ENCODE measurements around the gene NRP1.

NRP1 gene

DNA sequence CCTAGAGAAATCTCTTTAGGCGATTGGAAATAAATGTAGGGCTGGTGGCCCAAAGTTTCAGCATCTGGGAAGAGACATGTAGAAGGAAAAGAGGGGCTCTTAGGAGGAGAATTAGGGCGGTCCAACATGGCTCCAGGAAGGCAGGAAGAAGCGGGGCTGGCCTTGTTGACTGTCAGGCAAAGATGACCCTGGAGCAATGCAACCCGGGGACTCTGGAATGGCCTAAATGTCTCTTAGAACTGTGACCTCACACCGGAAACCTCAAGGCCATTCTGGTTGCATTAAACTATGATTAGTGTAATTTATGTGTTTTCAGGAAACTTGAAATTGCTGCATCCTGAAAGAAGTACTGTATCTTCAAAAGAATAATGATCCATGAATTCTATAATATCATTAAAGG lies 66.8 kb downstream of the NRP1 start:
- in situ Hi-C loops (cut with MboI; ENCODE audit: low sequenced_read_pairs): no loop called here

DNA sequence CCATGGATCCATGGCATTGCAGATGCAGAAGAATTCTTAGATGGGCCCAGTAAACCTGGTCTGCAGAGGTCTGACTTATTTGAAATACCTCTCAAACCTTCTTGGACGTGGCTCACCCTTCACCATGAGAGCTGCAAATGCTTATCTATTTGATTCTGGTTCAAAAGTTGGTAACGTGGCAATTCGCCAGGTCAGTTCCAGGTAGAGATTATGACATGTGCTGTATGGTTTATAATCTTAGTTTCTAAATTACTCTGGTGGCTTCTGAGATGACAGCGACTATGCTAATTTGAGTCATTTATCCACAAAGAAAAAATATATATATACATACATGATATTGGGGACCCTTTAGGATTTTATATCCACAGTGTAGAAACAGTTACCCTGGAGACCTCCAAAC lies 68.8 kb downstream of the NRP1 start:
- in situ Hi-C loops (cut with MboI; ENCODE audit: low sequenced_read_pairs): no loop called here

DNA sequence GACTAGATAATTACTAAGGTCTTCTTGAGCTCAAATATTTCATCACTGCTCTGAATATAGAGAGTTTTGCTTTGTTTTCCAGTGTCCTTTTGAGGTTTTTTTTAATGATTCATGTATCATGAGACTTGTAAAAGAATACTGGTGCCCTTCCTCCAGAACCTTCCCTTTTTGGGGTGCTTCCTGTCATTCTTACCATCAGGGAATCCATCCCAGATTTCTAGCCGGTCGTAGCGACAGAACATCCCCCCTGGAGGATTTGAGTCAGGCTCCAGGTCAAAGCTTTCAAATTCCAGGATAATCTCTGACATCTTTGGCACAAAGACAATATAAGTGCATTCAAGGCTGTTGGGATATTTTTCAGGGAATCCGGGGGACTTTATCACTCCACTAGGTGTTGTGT lies 71.0 kb downstream of the NRP1 start:
- in situ Hi-C loops (cut with MboI; ENCODE audit: low sequenced_read_pairs): no loop called here

DNA sequence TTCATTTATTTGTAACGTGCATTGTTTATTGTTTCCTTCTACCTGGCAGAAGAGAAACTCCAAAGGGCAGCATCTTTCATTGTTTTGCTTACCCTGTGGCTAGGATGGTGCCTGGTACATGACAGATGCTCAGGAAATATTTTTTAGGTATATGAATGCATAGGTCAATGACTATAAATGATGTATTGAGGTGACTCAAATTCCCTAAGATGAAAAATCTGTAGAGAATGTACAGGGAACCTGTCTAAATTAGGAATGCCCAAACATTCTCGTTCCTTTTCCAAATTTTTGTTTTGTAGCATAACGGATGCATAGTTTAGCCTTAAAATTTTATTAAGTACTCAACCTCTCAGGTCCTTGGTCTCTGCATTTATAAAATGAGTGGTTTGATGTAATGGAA lies 71.6 kb downstream of the NRP1 start:
- in situ Hi-C loops (cut with MboI; ENCODE audit: low sequenced_read_pairs): no loop called here

DNA sequence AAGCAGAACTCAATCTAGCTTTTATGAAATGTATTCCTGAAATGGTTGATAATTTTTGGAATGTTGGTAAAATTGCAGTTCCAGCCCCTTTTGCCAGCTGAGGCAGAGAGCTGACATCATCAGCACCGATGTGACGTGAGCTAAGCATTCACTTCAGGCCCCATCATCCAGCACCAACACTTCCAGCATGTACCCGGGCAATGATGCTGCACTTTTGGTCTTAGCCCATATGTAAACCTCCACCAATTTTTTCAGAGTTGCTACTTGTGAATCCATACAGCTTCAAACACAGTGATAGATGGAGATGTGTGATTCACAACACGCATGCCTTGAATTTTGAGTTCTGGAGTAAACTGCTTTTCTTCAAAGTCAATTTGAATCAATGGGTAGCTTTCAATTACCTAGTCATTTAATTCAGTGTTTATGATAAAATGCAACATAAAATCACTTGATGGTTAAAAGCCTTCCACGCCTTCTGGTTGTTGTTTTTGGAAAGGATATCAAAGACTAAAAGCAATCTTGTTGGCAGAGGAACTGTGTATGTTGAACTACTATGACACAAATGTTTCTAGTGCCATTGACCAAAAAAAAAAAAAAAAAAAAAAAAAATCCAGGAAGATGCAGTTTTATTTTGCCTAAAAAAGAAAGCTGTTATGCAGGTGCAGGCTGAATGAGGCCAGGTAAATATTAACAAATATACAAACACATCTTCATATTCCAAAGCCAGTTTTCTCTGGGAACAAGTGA lies 73.9 kb downstream of the NRP1 start:
- in situ Hi-C loops (cut with MboI; ENCODE audit: low sequenced_read_pairs): no loop called here

DNA sequence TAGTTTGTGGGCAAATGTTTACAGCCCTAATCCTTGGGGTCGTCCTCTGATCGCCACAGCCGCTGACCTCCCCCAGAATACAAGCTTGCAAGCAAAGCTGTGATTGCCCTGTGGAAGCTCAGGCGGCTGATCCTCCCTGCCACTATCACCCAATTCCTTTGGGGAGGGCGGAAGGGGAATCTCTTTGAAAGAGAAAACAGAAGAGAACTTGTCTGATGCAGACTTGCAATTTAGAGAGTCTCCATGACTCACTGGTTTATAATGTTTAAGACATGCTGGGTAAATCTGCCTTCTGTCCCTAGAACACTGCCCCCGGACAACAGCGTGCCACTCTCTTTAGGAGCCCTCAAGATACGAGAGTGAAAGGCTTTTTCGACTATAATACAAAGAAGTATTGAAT lies 75.5 kb downstream of the NRP1 start:
- in situ Hi-C loops (cut with MboI; ENCODE audit: low sequenced_read_pairs): no loop called here

DNA sequence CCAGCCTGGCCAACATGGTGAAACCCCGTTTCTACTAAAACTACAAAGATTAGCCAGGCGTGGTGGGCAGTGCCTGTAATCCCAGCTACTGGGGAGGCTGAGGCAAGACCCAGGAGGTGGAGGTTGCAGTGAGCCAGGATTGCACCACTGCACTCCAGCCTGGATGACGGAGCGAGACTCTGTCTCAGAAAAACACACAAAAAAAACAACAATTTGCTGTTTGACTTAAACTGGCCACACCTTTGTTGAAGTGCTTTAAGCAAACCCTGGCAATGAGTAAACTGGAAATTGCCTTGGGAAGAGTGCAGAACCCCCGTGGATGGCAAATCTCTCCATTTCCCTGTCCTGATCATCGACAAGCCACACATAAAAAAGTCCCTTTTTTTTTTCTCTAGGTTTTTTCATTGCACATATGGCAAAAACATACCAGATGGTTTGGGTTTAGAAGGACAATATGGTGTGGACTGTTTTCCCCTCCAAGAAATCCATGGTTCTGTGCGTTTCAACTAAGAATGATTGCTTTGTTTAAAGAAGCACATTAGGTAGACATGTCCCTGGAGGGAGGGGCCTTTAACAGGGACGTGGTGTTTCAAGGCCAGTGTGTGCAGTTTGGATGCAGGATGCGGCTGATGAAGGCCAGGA lies 76.9 kb downstream of the NRP1 start:
- in situ Hi-C loops (cut with MboI; ENCODE audit: low sequenced_read_pairs): no loop called here

DNA sequence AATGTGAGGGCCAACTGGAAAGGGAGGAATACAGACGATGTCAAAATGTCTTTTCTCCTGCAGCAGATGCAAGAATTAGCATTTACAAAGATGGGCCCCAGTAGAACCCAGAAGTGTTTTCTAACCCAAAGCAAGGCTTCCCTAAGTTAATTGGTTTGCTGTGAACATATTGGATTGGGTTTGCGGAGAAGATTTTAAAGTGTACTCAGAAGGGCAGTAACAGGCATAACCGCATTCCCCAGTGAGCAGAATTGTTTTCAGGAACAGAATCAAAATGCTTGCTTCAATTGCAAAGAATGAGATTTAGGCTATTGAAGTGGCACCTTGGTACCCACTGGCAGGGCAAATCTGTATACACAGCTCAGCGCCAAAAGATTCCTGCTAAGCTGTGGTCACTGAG lies 78.0 kb downstream of the NRP1 start:
- in situ Hi-C loops (cut with MboI; ENCODE audit: low sequenced_read_pairs): no loop called here

DNA sequence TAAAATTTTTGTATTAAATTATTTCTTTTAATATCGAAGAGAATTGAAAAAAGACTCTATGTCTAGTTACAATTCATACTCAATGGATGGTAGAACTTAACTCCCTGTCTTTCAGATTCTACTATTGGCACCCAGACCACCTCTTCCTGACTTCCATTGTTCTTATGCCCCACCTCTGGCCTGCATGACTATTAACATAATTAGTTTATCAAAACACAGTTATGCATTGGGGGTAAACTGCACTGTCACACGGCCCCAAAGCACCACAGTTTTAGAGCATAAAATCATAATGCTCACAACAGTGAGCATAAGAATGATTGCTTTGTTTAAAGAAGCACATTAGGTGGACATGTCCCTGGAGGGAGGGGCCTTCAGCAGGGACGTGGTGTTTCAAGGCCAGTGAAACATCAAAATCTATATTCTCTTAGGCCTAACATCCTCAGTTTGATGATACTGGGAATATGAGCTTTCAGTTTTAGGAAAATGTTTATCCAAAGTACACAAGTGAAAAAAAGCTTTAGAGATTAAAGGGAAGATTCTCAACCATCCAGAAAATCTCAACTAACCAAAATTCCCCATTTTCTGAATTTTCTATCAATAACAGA lies 79.8 kb downstream of the NRP1 start:
- in situ Hi-C loops (cut with MboI; ENCODE audit: low sequenced_read_pairs): no loop called here

DNA sequence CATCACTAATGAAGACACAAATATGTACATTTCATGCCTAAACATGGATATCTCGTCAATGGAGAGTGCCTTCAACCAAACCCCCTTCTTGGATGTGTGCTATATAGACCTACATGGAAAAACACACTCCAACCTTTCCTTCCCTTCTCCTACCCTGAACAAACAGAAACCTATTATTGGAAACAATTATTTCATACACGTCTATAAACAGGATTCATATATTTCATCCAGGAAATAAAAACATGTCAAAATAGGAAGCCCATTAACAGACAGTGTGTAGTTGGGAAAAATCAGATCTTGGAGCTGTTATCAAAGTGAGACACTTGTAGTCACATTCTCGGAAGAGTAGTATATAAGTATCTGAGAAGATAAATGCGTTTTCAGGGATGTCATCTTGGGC lies 81.1 kb downstream of the NRP1 start:
- in situ Hi-C loops (cut with MboI; ENCODE audit: low sequenced_read_pairs): no loop called here

DNA sequence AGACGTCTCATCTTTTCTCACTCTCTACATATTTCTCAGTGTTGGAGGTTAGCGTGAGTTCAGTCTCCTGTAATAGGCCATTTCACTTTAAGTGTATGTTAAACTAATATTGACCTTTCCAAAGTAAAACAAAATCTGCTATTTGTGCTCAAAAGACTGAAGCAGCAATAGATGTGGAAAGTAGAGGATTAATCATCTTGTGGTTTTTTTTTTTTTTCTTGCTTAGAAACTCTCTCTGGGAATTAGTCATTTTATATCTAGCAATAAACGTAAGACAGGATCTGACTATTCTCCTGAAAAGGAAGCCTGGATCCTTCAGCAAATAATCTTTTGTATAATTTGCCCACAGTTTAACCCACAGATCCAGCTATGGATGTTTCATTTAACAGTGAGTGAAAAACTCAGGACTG lies 81.7 kb downstream of the NRP1 start:
- in situ Hi-C loops (cut with MboI; ENCODE audit: low sequenced_read_pairs): no loop called here

DNA sequence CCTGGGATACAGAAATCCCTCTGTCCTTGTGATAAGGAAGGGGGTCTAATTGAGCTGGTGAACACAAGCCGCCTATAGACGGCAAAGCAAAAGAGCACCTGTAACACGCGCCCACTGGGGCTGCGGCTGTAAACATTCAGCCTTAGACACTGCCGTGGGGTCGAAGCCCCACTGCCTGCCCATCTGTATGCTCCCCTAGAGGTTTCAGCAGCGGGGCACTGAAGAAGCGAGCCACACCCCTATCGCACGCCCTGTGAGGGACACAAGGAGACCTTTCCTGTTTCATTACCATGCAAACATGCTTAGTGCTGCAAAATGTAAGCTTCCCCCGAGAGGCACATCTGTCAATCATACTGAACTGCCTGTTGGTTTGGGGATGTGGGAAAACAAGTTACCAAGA lies 82.1 kb downstream of the NRP1 start:
- in situ Hi-C loops (cut with MboI; ENCODE audit: low sequenced_read_pairs): no loop called here

DNA sequence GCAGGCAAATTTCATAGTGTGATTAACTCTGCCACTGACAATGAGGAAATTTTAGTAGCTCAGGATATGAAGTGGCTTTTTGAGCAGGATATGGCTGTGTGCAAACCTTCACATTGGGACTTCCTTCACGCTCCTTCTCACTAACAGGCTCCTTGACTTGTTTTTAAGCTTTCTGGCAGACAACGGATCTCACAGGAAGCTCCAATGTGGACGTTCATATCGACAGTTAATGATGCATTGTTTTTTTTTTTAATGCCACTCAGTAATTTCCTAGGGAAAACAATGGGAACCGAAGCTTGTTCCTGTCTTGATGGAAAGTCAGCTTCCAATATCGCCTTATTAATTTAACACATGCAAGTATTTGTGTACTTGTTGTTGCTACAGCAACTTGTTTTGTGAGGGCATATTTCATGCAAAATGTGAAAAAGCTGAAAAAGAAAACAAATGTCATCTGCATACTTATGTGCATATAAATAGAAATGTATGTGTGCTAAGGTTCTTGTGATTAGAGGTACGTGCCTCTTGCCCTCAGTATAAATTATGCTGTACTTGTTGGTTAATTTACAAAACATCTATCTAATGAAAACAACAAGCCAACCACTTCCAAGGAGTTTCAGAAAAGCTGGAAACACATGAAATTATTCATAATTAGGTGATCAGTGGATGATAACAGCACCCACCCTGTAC lies 84.7 kb downstream of the NRP1 start:
- in situ Hi-C loops (cut with MboI; ENCODE audit: low sequenced_read_pairs): no loop called here

DNA sequence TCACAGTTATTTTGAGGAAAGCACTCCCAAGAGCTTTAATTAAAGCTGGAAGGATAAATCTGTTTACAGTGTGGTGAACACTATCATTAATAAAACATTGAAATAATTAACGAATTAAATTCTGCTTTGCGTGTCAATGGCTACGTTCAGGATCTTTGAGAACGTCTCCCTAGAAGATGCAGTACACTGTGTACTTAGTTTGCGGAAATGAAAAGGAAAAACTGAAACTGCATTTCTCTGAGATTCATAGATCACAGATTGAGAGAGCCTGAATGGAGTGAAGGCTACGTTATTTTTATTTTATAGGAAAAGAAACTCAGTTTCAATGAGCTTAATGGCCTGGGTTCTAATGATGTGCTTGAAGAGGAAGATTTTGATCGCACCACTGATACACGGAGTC lies 85.3 kb downstream of the NRP1 start:
- in situ Hi-C loops (cut with MboI; ENCODE audit: low sequenced_read_pairs): no loop called here

DNA sequence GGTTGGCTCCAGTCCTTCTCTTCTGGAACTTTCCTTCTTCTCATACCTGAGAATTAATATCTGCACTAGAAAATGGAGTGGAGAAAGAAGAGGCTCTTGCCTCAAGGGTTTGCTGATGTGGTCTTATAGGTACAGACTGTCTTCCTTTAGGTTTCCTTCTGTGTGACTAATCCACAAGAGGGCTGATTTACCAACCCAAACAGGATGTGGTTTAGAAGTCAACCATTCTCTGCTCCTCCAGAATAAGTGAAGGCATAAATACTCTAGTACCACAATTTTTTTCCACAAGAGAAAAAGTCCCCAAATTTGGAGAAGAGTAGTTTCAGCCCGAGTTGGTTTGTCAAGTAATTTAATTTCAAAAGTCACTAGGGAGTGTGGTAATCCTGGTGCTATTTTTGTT lies 85.8 kb downstream of the NRP1 start:
- in situ Hi-C loops (cut with MboI; ENCODE audit: low sequenced_read_pairs): no loop called here

DNA sequence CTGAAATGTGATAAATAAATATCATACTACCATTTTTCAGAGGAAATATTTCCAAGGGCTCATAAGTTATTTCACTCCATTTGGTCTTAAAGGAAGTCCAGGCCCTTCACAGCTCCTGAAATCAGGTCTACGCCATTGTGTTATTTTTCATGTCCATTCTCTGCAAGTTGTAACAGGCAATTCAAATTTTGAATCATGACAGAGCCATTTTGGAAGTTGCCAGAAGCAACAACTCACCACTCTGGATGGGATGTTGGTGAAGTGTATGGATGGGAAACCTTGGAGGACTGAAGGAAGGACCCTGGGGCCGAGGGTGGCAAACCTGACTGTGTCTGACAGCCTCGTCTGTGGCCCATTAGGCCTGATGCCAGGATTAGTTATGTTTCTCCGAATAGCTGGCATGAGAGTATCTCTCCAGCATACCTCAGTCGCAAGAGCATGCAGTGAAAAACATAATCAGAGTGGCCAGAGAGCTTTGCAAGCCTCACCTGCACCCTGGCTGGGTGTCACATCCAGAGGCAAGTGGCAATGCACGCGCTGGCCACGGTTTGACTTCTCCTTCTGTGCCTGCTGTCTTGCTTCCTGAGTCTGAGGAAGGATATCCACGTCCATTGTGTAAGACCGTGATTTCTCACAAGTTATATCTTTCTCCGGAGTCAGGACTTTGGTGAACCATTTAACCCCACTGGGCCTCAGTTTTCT lies 87.1 kb downstream of the NRP1 start:
- in situ Hi-C loops (cut with MboI; ENCODE audit: low sequenced_read_pairs): no loop called here

DNA sequence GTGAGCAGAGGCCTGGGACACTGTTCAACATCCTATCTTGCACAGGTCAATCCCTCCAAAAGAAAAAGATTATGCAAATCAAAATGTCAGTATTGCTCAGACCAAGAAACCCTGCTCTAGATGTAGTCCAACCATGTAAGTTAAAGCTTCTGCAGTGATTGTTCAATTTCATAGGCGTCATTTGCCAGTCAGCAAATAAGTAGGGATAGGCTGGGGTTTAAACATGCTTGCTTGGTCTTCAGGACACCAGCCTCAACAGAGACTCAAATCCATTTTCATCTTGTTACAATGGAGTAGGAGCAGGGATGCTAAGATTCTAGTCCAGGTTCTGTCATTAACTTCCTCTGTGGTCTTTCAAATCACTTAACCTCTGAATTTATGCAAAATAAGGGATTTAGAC lies 89.1 kb downstream of the NRP1 start:
- in situ Hi-C loops (cut with MboI; ENCODE audit: low sequenced_read_pairs): no loop called here

DNA sequence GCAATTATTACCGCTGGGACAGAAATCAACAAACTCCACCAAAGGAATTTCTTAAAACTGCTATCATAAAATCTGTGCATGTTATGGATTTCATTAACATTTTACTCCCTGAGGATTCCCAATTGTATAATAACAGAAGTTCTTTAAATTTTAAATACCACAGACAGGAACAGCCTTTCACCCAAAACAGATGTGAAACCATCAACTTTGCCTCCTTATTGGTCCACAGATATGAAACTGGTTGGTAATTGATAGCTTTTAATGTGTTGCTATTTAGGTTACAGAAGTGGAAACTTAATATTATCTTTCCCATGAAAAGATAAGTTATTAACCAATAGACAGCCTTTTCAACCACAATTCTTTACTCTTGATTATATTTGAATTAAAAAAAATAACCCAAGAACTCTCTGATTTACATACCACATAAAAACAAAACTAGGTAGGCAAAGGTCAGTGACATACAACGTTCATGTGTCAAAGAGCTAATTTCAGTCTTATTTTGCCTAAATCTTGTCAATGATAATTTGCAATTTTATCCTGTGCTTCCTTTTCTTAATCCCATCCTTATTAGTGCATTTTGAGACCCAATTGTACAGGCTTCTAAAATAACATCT lies 90.0 kb downstream of the NRP1 start:
- in situ Hi-C loops (cut with MboI; ENCODE audit: low sequenced_read_pairs): no loop called here

DNA sequence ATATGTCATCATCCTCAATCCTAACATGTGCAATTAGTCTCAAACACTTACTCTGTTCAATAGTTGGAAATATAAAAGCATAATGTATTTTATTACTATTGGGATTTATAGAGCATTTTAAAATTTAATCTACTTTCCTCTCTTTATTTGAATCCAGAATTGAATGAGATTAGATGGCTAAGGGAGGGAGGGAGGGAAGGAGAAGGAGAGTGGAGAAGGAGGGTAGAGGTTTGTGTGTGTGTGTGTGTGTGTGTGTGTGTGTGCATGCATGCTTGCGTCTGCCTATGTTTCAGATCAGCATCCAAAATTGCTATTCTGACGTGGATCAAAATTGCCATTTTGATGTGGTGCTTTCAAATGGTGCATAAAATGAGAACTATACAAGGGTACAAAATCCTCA lies 90.8 kb downstream of the NRP1 start:
- in situ Hi-C loops (cut with MboI; ENCODE audit: low sequenced_read_pairs): no loop called here

DNA sequence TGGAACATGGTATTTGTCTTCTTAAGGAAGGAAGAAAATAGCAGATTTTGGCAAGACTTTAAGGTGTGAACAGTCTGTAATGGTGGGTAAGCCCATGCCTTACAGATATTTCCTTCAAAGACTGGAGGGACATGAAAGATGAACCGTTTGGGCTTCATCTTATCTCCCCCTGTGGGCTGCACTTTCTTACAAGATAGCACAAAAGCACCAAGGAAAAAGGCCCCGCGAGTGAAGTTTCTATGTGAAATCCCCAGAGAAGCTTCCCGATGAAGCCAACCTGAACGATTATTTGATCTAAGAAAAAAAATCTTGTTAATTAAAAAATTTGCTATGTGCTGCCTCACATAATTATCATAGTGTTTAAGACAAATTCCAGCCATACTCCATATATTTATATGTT lies 91.5 kb downstream of the NRP1 start:
- in situ Hi-C loops (cut with MboI; ENCODE audit: low sequenced_read_pairs): no loop called here

DNA sequence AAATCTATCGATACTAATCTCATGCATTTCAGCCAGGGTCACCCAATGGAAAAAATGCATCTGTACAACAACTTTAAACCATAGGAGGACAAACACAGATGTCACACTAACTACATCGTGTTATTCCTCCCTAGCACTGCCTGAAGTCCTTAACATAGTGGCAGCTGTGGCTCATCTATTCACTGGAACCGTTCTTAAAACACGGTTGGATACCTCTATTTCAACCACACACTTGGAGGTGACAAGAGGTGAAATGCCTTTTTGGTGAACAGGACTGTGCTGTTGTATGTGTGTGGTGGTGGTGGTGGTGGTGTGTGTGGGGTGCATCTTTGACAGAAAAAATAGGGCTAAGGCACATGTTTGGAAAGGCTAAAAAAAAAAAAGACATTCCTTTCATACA lies 93.1 kb downstream of the NRP1 start:
- in situ Hi-C loops (cut with MboI; ENCODE audit: low sequenced_read_pairs): no loop called here

All from HL-60/S4 treated with phorbol 12-myristate 13-acetate at 8.2 ng/mL for 4 days and 3 days (cell line).